Activated CD4-positive, alpha-beta T cell treated with anti-CD3 and anti-CD28 coated beads, Interleukin-2, amount 50 U/mL, for 4 hours (primary cell): Measurements from ENCODE around the gene PRKCH.
"Not testable (repeated sequence)": the region's sequence is repeated elsewhere in the genome, so short reads cannot be mapped to it uniquely, and the experiment has no call there.

ENCODE experiments used
- DNase-seq, 2 experiments: peaks; one replicate each; pipeline ENCODE4 v3.0.0-alpha.2; 2020

Gene PRKCH

GRCh38 chr14:61396694-61397093, 75.3 kb downstream of the PRKCH start:
- no peak for DNase-seq

DNA sequence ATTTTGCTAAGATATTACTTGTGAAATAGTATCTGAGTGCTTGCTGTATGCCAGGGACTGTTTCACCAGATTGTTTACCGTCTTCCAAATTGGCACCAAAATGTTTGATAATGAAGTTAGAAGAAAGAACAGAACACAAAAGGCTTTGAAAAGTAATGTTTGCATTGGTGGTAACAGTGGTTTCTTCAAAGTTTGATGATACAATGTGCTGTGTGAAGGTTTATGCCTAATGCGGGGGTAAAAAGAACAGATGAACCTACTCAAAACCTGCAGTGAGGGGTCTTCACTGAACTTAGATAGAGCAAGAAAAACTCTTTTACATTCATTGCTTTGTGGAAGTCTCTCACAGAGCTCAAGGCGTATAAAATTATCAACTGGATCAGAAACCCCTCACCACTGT, 76.2 kb downstream of the PRKCH start:
- DNase-seq: no peak

GRCh38 chr14:61398221-61398620, 76.8 kb downstream of the PRKCH start:
- DNase-seq: no peak

GRCh38 chr14:61399365-61399764, 78.0 kb downstream of the PRKCH start:
- no peak for DNase-seq

DNA sequence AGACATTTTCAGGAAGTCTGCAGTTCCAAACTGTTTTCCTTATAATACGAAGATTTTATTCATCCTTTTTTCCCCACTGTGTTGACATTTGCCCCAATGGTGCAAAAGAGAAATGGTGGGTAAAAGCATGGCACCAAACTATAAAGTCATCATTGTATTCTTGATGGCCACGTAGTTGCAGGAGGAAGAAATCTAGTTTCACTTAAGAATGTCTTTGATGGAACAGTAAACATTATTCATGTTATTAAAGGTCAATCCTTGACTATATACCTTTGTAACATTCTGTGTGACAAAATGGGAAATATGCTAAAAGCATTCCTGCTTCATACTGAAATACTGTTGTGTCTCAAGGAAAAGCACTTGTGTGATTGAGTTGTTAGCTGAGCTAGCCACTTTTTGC, 80.1 kb downstream of the PRKCH start:
- no peak for DNase-seq

DNA sequence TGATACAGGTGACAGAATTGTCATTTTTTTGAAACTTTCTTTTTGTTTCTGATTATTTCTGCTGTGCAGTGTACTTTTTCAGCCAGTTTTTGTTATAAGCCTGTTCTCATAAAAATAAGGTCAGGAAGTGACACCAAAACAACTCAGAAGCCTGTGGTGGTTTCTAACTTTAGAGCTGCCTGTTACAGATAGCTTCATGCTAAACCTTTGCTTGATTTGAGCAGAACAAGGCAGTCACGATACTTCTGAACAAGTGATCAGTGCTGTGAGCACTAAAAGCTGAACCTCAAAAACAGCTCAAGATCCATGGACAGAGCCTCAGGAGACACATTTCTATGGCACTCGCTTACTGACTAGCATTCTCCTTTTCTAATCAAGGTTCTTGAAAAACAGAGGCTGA, 82.0 kb downstream of the PRKCH start:
- no peak for DNase-seq

DNA sequence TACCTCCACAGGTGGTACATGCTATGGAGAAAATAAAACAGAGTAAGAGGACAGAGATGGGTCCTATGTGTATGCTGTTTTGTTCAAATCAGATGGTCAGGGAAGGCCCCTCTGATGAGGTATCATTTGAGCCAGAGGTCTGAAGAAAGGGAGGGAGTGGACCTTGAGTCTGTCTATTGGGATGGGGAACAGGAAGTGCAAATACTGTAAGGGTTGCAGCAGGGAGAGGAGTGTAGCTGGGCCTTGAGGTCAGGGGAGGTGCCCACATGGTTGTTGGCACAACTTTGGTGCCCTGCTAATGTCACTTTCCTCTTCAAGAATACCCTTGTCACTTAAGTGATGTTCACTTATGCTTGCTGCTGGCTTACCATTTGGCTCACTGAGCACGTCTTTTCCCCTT, 83.3 kb downstream of the PRKCH start:
- no peak for DNase-seq

DNA sequence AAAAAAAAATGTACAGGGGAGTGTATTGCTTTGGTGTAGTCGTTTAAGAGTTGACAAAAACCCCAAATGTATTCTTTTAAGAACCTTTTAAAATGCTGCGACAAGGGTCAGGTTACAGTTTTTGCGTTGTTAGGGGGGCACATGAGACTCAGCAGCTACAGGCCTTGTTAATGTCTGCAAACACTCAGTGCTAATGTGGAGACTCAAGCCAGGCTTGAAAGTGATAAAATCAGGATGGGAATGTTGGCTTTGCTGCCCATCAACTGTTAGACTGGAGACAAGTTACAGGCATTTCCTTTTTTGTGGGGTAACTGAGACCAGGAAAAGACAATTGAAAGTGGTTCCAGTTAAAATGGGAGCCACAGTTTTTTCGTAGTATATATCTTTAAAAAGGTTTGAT, 84.8 kb downstream of the PRKCH start:
- no peak for DNase-seq

DNA sequence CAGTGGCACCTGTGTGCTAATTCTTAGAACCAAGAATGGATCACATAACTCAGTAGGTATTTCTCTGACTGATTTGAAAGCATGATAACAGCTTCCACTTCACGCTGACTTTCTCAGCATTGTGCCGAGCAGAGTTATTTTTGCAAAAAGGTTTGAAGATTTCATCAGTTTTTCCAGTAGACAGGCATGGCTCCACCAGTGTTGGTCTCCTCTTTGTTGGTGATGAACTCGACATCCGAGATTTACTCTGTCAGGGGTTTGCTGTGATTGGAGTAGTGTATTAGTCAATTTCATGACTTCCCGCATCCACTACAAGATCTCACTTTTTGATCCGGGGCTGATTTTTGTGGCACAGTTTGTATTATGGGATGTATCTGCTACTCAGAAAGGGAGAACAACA, 85.3 kb downstream of the PRKCH start:
- peak; percentile 36 to 47 for DNase-seq

- no peak for DNase-seq
These were observed 87.1 kb downstream of the PRKCH start for GRCh38 chr14:61408498-61408897.

GRCh38 chr14:61409782-61410181, 88.4 kb downstream of the PRKCH start:
- DNase-seq: no peak

DNA sequence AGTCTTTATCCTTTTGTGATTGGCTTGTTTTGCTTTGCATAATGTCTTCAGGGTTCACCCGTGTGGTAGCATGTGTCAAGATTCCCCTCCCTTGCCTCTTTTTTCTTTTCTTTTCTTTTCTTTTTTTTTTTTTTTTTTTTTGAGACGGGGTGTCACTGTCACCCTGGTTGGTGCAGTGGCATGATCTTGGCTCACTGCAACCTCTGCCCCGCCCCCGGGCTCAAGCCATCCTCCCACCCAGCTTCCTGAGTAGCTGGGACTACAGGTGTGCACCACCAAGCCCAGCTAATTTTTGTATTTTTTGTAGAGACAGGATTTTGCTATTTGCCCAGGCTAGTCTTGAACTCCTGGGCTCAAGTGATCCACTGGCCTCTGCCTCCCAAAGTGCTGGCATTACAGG, 94.6 kb downstream of the PRKCH start:
- not testable (repeated sequence) for DNase-seq

- no peak for DNase-seq
These were observed 95.2 kb downstream of the PRKCH start for GRCh38 chr14:61416591-61416990.

- DNase-seq: no peak
These were observed 95.8 kb downstream of the PRKCH start for GRCh38 chr14:61417141-61417540.

DNA sequence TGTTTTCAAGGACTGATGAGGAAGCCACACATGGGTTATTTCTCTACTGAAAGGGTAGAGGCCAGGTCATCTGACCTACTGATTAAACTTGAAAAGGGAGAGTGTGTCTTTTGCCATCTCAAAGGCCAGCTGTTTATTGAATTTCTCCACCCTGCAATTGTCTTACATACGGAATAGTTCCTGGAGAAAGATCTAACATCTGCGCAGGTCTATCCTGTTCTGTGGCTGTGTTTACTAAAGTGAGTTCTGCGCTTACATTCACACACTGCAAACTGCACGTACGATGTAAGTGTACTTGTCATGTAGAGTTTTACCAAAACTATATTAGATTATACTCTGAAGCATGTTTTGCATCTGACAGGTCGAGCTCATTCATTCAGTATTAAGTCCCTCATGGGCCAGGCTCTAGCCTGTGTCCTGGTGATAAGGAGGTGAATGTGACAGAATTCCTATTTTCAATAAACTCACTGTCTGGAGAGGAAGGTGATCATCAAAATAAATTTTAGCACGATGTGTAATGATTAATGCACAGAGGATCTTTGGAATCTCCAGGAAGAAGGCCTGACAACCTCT, 96.6 kb downstream of the PRKCH start:
- DNase-seq: no peak

DNA sequence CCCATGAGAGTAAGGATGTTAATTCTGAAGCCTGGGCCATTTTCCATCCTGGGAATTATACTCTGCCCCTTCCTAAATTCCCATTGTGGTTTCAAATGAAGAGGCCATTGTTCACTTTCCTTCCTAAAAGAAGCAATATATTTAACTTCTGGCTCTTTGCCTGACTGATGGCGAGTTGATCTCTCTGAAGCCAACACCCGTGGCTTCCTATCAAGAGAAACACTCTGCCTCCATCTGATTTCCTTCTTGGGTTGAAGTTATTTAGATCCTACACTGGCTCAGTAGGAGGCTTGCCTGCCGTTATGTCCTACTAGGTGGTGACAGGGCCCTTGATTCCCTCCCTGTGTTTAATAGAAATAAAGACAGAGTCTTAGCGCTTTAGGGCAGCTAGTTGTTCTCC, 97.4 kb downstream of the PRKCH start:
- DNase-seq: no peak

DNA sequence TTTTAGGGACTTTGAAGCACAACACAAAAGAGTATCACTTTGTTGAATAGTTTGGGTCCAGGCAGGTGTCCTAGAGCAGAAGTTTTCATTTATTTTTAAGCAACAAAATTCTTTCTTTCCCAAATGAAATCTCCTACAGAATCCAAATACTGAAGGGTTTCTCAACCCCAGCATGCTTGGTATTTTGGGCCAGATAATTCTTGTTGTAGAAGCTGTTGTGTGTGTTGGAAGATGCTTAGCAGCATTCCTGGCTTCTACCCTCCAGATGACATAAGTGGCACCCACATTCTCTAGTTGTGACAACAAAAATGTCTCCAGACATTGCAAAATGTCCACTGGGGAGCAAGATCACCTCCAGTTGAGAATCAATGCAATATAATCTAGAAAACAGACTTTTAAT, 97.8 kb downstream of the PRKCH start:
- no peak for DNase-seq

DNA sequence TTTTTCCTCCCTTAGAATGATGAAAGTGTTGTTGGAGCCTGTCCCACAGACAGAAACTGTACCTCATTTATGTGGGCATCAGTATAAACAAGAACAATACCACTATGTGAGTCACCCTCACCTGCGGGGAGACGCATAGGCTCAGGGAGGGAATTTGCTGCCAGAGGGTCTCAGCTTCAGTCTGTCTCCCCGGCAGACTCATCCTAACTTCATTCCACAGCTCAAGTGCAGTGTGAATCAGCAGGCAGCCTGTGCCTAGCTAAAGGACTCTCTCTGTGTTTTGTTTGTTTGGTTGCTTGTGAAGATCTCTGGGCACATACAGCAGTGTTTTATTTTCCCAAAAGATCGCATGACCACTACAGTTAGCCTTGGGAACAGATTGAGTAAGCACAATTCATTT, 98.9 kb downstream of the PRKCH start:
- peak; percentile 31 to 42 for DNase-seq

- no peak for DNase-seq
These were observed 100.0 kb downstream of the PRKCH start for GRCh38 chr14:61421212-61421923.

- no peak for DNase-seq
These were observed 104.7 kb downstream of the PRKCH start for GRCh38 chr14:61426048-61426447.

- DNase-seq: no peak
These were observed 106.9 kb downstream of the PRKCH start for GRCh38 chr14:61428261-61428660.

DNA sequence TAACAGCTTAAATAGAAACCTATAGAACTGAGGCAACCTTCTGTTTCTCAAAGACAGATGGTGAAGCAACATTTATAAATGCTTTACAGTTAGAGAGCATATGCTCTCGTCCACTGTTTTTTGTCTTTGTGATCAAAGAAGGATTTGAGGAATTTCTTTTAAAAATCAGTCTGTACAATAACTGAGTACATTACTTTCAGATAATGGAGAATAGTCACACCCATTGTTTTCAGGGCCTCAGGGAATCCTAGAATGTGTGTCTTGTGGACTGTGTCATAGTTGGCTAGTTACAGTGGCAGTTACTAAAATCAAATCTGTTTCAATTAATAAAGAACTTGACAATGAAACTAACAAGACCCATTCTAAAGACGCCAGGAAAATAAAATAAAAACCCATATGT, 107.9 kb downstream of the PRKCH start:
- no peak for DNase-seq

DNA sequence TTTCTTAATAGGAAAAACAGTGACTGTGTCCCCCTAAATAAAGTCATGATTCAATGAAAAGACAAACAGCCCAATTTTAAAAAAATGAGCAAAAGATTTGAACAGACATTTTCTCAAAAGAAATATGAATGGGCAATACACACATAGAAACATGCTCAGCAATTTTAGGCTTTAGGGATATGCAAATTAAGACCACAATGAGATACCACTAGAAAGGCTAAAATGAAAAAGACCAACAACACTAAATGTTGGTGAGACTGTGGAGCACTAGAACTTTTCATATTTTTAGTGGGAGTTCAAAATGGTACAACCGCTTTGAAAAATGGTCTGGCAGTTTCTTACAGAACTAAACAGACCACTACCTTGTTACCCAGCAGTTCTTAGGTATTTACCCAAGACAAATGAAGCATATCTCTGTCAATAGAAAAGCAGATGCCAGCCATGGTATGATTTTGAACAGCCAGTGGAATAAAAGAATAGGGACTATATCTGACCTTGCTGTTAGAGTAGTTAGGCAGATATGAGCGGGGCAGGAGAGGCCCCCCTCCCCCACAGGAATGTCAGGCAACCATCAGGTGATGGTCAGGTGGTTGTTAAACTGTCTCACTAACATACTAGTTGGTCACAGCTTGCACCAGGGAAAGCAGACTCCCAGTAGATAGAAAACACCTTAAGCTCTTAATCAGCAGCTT, 108.8 kb downstream of the PRKCH start:
- no peak for DNase-seq

DNA sequence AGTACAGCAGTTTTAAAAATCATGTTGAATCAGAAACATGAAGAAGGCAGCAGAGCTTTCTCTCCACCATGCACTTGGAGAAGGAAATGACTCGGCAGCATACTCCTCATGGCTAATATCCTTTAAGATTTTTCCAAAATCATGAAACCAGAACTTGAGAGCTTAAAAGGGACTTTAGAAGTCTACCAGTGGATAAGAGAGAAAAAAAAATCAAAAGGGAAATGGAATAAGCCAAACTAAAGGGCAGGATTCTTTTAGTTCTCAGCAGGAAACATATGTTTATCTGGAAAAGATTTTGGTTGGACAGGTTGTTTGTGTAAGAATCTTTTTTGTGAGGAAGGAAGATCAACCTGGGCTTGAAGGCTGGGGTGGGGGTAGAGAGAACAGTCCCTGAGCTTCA, 111.8 kb downstream of the PRKCH start:
- DNase-seq: no peak

DNA sequence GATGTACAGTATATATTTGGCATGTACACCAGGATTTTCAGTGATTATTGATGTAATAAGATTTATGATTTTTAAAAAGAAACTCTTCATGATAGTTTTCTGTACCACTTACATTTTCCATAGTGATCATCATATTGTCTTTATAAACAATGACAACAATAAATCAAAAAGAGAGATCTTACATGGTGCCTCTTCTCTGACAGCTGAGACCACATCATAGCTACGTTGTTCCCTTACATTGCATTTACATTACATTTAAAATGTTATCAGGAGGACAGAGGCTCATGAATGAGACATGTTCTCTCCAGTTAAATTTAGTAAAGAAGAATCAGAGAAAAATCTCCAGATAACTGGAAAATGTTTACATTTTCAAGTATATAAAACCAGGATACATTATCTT, 112.4 kb downstream of the PRKCH start:
- DNase-seq: no peak
